Measurements from ENCODE around the gene MAD2L1.

Gene MAD2L1

GRCh38 chr4:120007191-120007871, 59.3 kb downstream of the MAD2L1 start (continued):
- TF ChIP-seq ZNF518A (tag by site-specific recombination; conservative IDR thresholded peaks at IDR 0.05; ENCODE audit: low read depth) (no peak), TCF7L2 (IDR thresholded peaks at IDR 0.05; ENCODE audit: borderline replicate concordance, low read depth, low read length) (peak; percentile 52; the same call in 1 of the 2 replicates), INSM2 (tag by site-specific recombination; IDR thresholded peaks at IDR 0.05) (0 out of 2 replicates have a peak, but pooled peaks have one; percentile 28), SCRT1 (tag by site-specific recombination; IDR thresholded peaks at IDR 0.05; ENCODE audit: borderline replicate concordance) (no peak), SP2 (tag by site-specific recombination; IDR thresholded peaks at IDR 0.05) (0 out of 2 replicates have a peak, but pooled peaks have one; percentile 24), SP7 (tag by site-specific recombination; IDR thresholded peaks at IDR 0.05) (peak; percentile 88), ZBTB21 (tag by site-specific recombination; IDR thresholded peaks at IDR 0.05) (peak; percentile 59; the same call in 1 of the 2 replicates), GFI1B (tag by site-specific recombination; IDR thresholded peaks at IDR 0.05) (peak; percentile 75; the same call in 1 of the 2 replicates), ZNF544 (tag by site-specific recombination; IDR thresholded peaks at IDR 0.05) (no peak), ZNF174 (tag by site-specific recombination; IDR thresholded peaks at IDR 0.05) (no peak), ZNF433 (tag by site-specific recombination; IDR thresholded peaks at IDR 0.05; ENCODE audit: low read depth) (no peak), ZBTB26 (tag by site-specific recombination; optimal IDR thresholded peaks at IDR 0.05) (no peak), ATF2 (tag by site-specific recombination; IDR thresholded peaks at IDR 0.05; ENCODE audit: low read depth) (peak; percentile 71; the same call in 1 of the 2 replicates), ZNF629 (tag by site-specific recombination; IDR thresholded peaks at IDR 0.05) (peak; percentile 83), ZNF394 (tag by site-specific recombination; IDR thresholded peaks at IDR 0.05; ENCODE audit: borderline replicate concordance) (peak; percentile 30; the same call in 1 of the 2 replicates), ZSCAN4 (tag by site-specific recombination; IDR thresholded peaks at IDR 0.05) (no peak), ZNF280C (tag by site-specific recombination; IDR thresholded peaks at IDR 0.05) (no peak), SP3 (tag by site-specific recombination; IDR thresholded peaks at IDR 0.05) (0 out of 2 replicates have a peak, but pooled peaks have one; percentile 12), ZNF639 (tag by site-specific recombination; IDR thresholded peaks at IDR 0.05) (0 out of 2 replicates have a peak, but pooled peaks have one; percentile 14), ZNF561 (tag by site-specific recombination; IDR thresholded peaks at IDR 0.05; ENCODE audit: borderline replicate concordance) (no peak), PRDM6 (tag by site-specific recombination; IDR thresholded peaks at IDR 0.05) (peak; percentile 15; the same call in 1 of the 2 replicates)
